T-helper 2 cell (primary cell): Measurements from ENCODE around the gene CD4.

Experiments used
- DNase-seq, 5 experiments: peaks; one replicate each; pipeline versions ENCODE4 v3.0.0 to v3.0.0-alpha.2; 2012 to 2022

CD4 gene

GRCh38 chr12:6817098-6817497 lies 27.8 kb downstream of the CD4 start:
- DNase-seq: no peak

DNA sequence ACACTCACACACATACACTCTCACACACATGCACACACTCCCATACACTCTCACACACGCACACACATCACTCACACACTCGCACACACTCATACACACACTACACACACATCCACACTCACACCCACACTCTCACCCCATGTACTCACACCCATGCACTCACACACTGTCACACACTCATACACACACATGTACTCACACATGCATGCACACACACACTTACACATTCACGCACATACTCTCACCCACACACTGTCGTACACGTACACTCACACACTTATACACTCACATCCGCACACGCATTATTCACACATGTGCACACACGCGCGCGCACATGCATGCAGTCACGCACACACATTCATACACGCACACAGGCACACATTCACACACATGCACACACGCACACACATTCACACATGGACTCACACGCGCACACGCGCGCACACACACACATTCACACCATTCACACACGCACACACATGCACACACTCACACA lies 28.4 kb downstream of the CD4 start:
- DNase-seq: no peak

GRCh38 chr12:6818222-6818621 lies 28.9 kb downstream of the CD4 start:
- no peak for DNase-seq

DNA sequence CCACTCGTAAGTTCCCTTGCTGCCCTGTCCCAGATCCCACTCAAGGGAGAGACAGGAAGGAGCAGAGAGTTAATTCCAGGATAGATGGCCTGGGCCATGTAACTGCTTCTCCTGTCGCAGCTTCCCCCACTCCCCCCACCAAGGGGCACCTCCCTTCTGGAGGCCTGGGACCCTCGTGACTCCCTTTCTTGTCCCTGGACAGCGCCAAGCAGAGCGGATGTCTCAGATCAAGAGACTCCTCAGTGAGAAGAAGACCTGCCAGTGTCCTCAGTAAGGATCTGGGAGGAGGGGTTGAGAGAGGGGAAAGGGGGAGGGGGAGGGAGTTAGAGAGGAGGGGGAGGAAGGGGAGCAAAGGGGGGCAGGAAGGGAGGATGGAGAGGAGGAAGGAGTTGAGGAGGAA lies 29.3 kb downstream of the CD4 start:
- DNase-seq: no peak

- no peak for DNase-seq
Measured at GRCh38 chr12:6819106-6820030, 30.0 kb downstream of the CD4 start.

DNA sequence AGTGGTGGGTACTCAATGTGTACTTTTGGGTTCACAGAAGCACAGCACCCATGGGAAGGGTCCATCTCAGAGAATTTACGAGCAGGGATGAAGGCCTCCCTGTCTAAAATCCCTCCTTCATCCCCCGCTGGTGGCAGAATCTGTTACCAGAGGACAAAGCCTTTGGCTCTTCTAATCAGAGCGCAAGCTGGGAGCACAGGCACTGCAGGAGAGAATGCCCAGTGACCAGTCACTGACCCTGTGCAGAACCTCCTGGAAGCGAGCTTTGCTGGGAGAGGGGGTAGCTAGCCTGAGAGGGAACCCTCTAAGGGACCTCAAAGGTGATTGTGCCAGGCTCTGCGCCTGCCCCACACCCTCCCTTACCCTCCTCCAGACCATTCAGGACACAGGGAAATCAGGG lies 30.8 kb downstream of the CD4 start:
- no peak for DNase-seq

DNA sequence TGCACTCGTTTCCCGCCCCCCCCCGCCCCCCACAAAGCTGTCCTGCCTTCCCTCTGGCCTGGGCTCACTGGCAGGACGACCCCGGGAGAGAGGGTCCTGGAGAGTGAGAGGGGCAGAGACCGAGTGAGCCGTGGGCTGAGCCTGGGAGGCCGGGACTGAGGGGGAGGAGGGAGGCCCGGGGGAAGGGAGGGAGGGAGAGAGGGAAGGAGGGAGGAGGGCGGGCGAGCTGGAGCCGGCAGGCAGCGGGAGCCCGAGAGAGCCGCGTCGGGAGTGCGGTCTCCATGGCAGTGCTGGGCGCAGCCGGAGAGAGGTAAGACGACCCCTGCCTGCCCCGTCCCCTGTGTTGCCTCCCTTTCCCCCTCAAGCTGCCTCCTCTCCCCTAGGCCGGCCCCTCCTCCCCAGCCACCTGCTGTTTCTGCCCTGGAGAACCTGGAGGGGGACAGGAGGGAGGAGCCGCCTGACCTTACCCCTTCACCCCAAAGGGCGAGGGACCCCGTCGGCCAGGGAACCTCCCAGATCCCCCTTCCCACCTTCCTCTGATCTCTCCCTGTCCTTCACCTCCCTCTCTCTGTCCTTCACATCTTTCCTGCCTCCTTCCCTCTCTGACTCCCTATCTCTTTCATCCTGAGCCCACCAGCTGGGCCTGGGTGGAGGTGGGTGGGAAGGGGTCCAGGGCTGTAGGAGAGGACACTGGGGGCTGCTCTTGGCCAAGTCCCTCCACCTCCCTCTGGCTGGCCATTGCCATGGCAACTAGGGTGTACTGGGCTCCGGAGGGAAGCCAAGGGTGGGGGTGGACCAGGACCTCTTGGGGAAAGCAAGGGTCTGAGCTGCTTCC lies 32.5 kb downstream of the CD4 start, which contains the start of gene GPR162:
TSS of gene GPR162 (plus strand) at position 231 of the 835 bp plus-strand sequence. CDS start 2,078 bp downstream, outside the sequence.
- DNase-seq: no peak

DNA sequence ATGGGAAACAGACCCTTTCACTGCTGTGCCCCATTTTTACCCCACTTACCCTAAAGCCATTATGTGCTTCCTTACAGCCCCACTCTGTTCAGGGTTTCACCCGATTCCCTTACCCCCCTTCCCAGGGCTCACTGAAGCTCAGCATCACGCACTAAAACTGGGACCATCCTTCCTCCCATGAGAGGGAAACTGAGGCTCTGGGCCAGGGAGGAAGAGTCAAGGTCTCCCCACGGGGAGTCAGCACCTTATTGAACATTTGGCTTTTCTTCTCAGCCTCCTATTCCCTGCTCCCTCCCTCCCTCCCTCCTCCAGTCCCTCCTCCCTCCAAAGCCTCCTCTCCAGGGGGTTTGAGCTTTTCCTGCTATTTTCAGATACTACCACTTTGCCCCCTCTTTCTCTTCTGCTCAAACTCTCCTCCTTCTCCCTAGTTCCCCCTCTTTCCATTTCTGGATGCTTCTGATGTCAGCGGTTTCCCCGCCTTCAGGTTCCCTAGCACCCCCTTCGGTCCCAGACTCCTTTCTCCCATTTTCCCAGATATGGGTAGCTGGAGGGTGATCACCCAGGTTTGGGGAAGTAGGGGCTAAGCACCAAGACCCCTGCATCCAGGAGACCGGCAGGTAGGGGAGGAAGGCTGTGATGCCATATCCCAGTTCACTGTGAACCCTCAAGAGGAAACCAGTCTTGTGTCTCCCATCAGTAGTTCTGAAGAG lies 33.3 kb downstream of the CD4 start:
- no peak for DNase-seq

- DNase-seq: no peak
Measured at GRCh38 chr12:6823182-6824084, 34.1 kb downstream of the CD4 start.

DNA sequence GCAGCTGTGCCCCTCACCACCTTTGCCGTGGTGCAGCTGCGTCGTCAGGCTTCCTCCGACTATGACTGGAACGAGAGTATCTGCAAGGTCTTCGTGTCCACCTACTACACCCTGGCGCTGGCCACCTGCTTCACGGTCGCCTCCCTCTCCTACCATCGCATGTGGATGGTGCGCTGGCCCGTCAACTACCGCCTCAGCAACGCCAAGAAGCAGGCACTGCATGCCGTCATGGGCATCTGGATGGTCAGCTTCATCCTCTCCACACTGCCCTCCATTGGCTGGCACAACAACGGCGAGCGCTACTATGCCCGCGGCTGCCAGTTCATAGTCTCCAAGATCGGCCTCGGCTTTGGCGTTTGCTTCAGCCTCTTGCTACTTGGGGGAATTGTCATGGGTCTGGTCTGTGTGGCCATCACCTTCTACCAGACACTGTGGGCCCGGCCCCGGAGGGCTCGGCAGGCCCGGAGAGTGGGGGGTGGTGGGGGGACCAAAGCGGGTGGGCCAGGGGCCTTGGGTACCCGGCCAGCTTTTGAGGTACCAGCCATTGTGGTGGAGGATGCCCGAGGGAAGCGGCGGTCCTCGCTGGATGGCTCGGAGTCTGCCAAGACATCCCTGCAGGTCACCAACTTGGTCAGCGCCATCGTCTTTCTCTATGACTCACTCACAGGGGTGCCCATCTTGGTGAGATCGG lies 34.9 kb downstream of the CD4 start:
- no peak for DNase-seq

DNA sequence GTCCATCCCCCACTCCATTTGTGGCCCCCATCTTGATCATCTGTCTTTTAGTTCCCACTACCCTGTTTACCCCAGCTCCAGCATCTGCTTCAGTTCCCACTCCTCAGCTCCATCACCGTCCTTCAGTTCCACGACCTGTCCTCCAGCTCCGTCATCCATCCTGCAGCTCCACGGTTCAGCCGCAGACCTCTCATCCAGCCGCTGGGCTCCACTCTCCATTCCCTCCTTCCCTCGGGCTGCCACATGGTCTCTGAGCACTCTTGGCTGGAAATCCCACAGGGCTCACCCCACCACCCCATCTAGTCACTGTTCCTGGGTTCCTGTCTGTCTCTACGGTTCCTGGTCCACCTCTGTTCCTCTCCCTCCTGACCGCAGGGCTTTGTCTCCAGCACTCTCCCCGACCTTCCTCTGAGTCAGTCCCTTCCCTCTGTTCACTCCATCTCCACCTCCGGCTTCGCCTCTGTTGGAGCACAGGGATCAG lies 35.6 kb downstream of the CD4 start:
- no peak for DNase-seq

GRCh38 chr12:6825398-6826124 lies 36.2 kb downstream of the CD4 start:
- peak; percentile 52 to 74 (median 60) for DNase-seq

GRCh38 chr12:6826125-6826733 lies 36.9 kb downstream of the CD4 start:
- no peak for DNase-seq

- no peak for DNase-seq
Measured at GRCh38 chr12:6826734-6827436, 37.6 kb downstream of the CD4 start.

DNA sequence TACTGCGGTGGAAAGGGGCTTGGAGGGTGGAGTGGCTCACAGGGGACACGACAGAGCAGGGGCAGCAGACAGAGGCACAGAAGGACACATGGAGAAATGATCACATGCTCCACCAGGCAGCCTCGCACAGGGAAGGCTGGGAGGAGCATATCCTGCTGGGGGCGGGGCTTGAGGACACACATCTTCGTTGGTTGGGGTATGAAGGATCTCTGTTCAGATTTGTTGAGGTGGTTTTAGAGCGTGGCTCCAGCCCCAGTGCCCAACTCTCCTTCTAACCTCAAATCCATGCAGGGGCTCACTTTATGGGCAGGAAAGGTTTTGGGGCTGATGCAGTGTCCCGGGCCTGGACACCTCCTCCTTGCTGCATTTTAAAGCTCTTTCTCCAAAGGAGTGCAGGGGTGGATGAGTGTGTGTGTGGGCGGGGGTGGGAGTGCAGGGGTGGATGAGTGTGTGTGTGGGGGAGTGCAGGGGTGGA lies 38.1 kb downstream of the CD4 start:
- DNase-seq: peak in 2 of 5 experiments; percentile 17 to 50

- peak in 2 of 5 experiments; percentile 10 to 34 for DNase-seq
Measured at GRCh38 chr12:6827982-6828780, 38.9 kb downstream of the CD4 start, which contains the start of gene P3H3. P3H3 (plus strand) TSS chr12:6828407; CDS start chr12:6828441, 34 bp downstream.

DNA sequence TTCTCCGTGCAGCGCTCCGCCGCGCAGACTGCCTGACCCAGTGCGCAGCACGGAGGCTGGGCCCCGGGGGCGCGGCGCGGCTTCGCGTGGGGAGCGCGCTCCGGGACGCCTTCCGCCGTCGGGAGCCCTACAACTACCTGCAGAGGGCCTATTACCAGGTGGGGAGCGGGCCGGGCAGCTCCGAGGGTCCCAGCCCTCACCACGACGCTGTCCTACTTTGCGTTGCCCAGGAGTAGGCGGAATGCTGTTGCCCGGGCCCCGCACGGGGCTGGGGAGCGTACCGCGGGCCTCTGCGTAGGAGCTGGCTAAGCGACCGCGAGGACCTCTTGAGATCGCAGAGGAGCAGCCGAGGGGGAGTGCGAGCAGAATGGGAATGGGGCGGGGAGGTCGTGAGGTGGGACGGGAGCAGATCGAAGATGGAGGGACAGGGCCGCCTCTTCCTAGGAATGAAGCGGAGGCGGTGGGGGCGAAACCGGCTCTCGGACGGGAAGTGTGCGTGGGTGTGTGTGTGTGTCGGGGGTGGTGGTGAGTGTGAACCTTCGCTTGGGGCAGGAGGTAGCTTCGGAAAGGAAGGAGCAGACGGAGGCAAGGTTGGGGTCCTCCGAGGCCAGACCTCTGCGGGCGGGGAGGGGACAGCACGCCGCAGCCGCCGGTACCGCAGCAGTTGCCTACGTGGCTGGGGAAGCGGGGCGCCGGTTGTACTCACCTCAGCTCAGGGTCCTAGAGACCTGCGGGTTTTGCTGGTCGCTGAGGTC lies 39.6 kb downstream of the CD4 start:
- DNase-seq: peak in 3 of 5 experiments; percentile 13 to 35 (median 28)
